Activated CD8-positive, alpha-beta T cell treated with anti-CD3 and anti-CD28 coated beads for 36 hours (primary cell): Measurements from ENCODE around the gene PIK3R1. TPM values are rescaled to one million over a fixed set of nuclear protein-coding genes. Genes with fewer than 3 reads are reported as not detected.

ENCODE experiments used
- ATAC-seq: fragments of 200-7000 bp; cut with Tn5 transposase; one replicate; pipeline ENCODE4 v1.10.0; 2021; ENCODE audit warnings: mild to moderate bottlenecking, moderate library complexity
- CTCF ChIA-PET: fragments of 350-600 bp; sonication (Branson Sonifier 250); formaldehyde crosslinking; loops from one replicate; lab custom pipeline; 2021; ENCODE audit warnings: antibody characterized with exemption; lab: Charles Lee
- POLR2A ChIA-PET: fragments of 350-600 bp; sonication (Branson Sonifier 250); formaldehyde crosslinking; loops from one replicate; lab custom pipeline; 2021; ENCODE audit warnings: antibody characterized with exemption; lab: Charles Lee
- DNase-seq: peaks from one replicate; pipeline ENCODE4 v3.0.0-alpha.2; 2020
- H3K27ac Mint-ChIP-seq: one replicate; pipeline ENCODE4 v1.8.0; 2021; ENCODE audit warnings: mild to moderate bottlenecking, mixed read lengths
- H3K27me3 Mint-ChIP-seq: one replicate; pipeline ENCODE4 v1.8.0; 2021; ENCODE audit warnings: mixed read lengths
- H3K36me3 Mint-ChIP-seq: one replicate; pipeline ENCODE4 v1.8.0; 2021; ENCODE audit warnings: low read depth, mixed read lengths
- H3K4me1 Mint-ChIP-seq: one replicate; pipeline ENCODE4 v1.8.0; 2021; ENCODE audit warnings: low read depth, mixed read lengths
- H3K4me3 Mint-ChIP-seq: one replicate; pipeline ENCODE4 v1.8.0; 2021; ENCODE audit warnings: mild to moderate bottlenecking, moderate library complexity, mixed read lengths
- H3K9me3 Mint-ChIP-seq: one replicate; pipeline ENCODE4 v1.8.0; 2021; ENCODE audit warnings: mixed read lengths
- intact Hi-C: fragments of 100-400 bp; cut with micrococcal nuclease; formaldehyde crosslinking; loops from one replicate; pipeline ENCODE4 v1.10.0; 2022
- total RNA-seq, 2 experiments: library from RNA; stranded (reverse); gene quantifications; one replicate each; pipeline ENCODE4 v1.2.3, GENCODE V29; 2021
- TF ChIP-seq, protein P1 (sequence below): fragments of 200-600 bp; IDR thresholded peaks from one replicate; pipeline ENCODE4 v1.8.0; 2022; ENCODE audit warnings: antibody characterized with exemption, mild to moderate bottlenecking

The PIK3R1 gene
- total RNA-seq, 2 experiments from 2014 or later, result 55.4 to 57.6 TPM

DNA sequence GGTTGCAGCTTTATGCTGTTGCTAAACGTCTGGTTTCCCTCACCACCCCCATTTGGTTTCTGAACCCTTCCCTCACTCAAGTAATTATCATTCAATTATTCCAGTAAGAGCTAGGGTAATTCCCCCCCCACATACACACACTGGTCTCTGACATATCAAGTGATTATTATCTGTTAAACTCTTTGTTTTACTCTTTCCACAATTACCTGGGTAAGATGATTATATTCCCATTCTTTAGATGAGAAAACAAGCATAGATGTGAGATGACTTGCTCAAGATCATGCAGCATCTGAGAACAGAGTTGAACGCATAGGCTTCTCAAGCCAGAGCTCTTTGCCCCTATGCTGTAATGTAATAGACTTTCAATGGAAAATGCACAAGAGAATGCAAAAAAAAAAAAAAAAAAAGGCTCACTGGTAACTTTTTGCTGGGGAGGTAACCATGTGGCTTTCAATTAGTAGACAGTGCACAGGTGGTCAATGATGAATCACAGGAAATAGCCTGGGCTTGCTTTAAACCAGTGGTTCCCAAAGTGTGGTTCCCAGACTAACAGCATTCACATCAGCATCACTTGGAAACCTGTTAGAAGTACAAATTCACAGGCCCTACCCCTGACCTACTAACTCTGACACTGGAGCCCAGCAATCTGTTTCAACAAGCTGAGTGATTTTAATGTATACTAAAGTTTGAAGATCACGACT, 87.6 kb downstream of the PIK3R1 start:
- Mint-ChIP-seq H3K27ac (peak overlapping the region; percentile 77), H3K4me3 (no peak overlapping the region), H3K36me3 (peaks cover 24% of the 10 kb centered on the region), H3K4me1 (peaks cover 36% of the 10 kb centered on the region), H3K27me3 (no peaks in the 10 kb centered on the region), H3K9me3 (no peaks in the 10 kb centered on the region)
- CTCF ChIA-PET, result interaction anchor here (1.0 to 5.1 kb wide), 2 partner anchors 16 to 131 kb away, joined by 3 to 24 read pairs; no protein-coding TSS in a partner anchor
- intact Hi-C loops, result loop anchor here (5.0 kb wide), 3 partner anchors 39 to 159 kb away; no protein-coding TSS in a partner anchor
- DNase-seq (no peak), ATAC-seq (peak; percentile 57)
- TF ChIP-seq, protein P1, sequence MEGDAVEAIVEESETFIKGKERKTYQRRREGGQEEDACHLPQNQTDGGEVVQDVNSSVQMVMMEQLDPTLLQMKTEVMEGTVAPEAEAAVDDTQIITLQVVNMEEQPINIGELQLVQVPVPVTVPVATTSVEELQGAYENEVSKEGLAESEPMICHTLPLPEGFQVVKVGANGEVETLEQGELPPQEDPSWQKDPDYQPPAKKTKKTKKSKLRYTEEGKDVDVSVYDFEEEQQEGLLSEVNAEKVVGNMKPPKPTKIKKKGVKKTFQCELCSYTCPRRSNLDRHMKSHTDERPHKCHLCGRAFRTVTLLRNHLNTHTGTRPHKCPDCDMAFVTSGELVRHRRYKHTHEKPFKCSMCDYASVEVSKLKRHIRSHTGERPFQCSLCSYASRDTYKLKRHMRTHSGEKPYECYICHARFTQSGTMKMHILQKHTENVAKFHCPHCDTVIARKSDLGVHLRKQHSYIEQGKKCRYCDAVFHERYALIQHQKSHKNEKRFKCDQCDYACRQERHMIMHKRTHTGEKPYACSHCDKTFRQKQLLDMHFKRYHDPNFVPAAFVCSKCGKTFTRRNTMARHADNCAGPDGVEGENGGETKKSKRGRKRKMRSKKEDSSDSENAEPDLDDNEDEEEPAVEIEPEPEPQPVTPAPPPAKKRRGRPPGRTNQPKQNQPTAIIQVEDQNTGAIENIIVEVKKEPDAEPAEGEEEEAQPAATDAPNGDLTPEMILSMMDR, result no peak
- POLR2A ChIA-PET, result interaction anchor here (0.6 to 1.7 kb wide), 4 partner anchors 10 to 709 kb away, joined by 3 to 5 read pairs (median 4); no protein-coding TSS in a partner anchor

DNA sequence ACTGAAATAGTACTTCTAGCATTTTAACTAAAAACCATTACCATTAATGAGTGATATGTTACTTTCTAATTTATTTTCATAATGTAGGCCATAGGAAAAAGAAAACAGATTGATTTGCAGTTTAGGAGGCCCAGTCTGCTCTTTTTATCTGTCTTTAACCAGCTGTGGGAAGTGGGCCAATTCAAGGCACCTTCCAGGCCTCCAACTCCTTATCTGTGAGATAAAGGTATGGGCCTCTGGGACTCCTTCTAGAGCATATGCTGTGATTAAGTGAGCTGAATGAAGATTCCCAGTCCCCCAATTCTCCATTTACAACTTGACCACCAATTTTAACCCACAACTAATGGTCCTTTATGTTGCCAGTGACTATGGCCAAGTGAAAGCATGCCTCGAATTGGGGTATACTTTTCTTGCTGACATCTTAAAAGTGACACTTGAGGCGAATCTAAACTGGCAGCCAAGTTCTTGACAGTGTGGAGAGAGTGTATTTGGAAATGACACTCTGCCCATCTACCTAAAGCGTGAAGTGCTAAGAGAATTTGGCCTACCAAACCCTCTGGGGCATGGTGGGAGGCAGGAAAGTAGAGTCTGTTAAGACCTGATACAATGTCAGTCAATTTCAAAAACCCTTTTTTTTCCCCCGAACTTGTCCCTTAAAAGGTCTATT, 88.3 kb downstream of the PIK3R1 start:
- H3K36me3 Mint-ChIP-seq, result peaks cover 19% of the 10 kb centered on the region
- ATAC-seq (peak; percentile 6), DNase-seq (no peak)
- H3K27me3 Mint-ChIP-seq, result no peaks in the 10 kb centered on the region
- ChIA-PET CTCF (interaction anchor here (5.1 kb wide), 1 partner anchor 17 kb away, joined by 24 read pairs; no protein-coding TSS in a partner anchor), POLR2A (interaction anchor here (0.9 to 1.7 kb wide), 3 partner anchors 10 to 80 kb away, joined by 3 to 5 read pairs (median 4); no protein-coding TSS in a partner anchor)
- TF ChIP-seq, protein P1, result no peak
- H3K27ac Mint-ChIP-seq, result peak overlapping the region; percentile 77
- peaks cover 33% of the 10 kb centered on the region for H3K4me1 Mint-ChIP-seq
- intact Hi-C loops, result loop anchor here (5.0 kb wide), 3 partner anchors 38 to 158 kb away; no protein-coding TSS in a partner anchor
- H3K4me3 Mint-ChIP-seq, result no peak overlapping the region
- no peaks in the 10 kb centered on the region for H3K9me3 Mint-ChIP-seq

DNA sequence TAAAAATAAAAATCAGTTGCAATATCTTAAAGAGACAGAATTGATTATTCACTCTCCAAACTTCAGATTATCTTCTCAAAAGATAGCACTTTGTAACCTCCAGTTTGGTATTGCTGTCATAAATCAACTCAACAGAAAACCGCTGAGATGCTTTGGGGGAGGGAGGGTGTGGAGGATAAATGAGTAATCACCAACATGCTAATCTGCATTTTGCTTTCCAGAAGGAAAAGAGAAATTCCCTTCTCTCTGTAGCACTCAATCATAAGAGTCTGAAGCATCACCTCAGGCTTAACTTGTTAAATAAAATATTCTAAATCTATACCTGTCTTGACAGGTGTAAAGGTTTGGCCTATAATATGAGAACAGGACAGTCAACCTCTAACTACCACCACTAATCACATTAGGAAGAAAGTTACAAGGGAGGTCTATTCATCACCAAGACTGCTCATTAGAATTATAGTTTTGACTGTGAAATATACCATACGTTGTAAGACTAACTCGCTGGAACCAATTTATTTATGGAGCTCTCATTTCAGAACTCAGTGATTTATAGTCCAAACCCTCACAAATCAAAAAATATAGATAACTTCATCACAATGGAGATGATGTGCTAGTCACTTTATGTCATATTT, 89.0 kb downstream of the PIK3R1 start:
- Mint-ChIP-seq H3K27me3 (no peaks in the 10 kb centered on the region), H3K4me3 (no peak overlapping the region), H3K9me3 (no peaks in the 10 kb centered on the region), H3K36me3 (peaks cover 13% of the 10 kb centered on the region), H3K4me1 (peaks cover 30% of the 10 kb centered on the region), H3K27ac (peak overlapping the region; percentile 25)
- ChIA-PET CTCF (no interaction called here), POLR2A (no interaction called here)
- intact Hi-C loops, result loop anchor here (5.0 kb wide), 3 partner anchors 38 to 158 kb away; no protein-coding TSS in a partner anchor
- DNase-seq (no peak), ATAC-seq (peak; percentile 23)
- TF ChIP-seq, protein P1, result no peak

DNA sequence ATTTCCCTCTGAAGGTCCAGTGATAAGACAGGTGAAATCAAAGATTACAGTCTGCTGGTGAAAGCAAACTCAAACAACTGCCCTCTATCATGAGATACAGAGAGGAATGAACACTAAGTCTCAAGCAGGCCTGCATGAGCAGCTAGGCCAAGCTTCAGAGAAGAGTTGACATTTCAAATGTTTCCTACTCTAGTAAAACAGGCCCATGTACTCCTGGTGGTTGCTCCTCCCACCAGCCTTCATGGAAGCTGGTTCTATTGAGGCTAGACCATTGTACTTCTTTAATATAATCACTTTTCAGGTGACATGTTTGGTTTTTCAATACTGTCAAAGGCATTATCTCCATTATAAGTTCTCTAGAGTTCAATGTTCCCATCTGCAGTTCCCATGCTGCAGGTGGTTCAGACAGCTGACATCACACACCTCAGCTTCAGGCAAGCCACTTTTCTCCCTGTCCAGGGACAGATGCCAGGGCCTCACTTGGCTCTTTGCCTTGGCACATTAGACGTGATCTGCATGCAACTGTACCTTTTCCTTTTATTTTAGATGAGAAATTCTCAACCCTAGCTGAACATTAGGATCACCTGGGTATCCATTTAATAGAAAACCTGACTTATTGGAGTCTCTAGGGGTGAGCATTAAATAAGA, 89.8 kb downstream of the PIK3R1 start:
- intact Hi-C loops, result no loop called here
- ChIA-PET POLR2A (no interaction called here), CTCF (no interaction called here)
- no peak for DNase-seq
- Mint-ChIP-seq H3K9me3 (no peaks in the 10 kb centered on the region), H3K4me1 (peaks cover 30% of the 10 kb centered on the region), H3K27me3 (no peaks in the 10 kb centered on the region), H3K27ac (no peak overlapping the region), H3K4me3 (no peak overlapping the region), H3K36me3 (peaks cover 9% of the 10 kb centered on the region)
- ATAC-seq, result no peak
- TF ChIP-seq, protein P1, result no peak
